Endothelial cell of umbilical vein (primary cell): ENCODE measurements around the gene HSPB8. TPM values are rescaled to one million over a fixed set of nuclear protein-coding genes. Genes with fewer than 3 reads are reported as not detected.

Experiments used
- BruUV-seq: library from RNA; stranded (reverse); fragments of 400-500 nt; replicated peaks from 2 replicates; lab custom pipeline; 2021; lab: Mats Ljungman, UMichigan
- CTCF ChIA-PET: fragments of 300-600, 350-600 bp; sonication (Branson Sonifier 250); formaldehyde crosslinking; loops from one replicate; lab custom pipeline; 2021; ENCODE audit warnings: antibody characterized with exemption, inconsistent platforms; lab: Charles Lee
- POLR2A ChIA-PET: fragments of 300-600, 350-600 bp; sonication (Branson Sonifier 250); formaldehyde crosslinking; loops from one replicate; lab custom pipeline; 2021; ENCODE audit warnings: antibody characterized with exemption, inconsistent platforms; lab: Charles Lee
- DNase-seq: peaks from one replicate; pipeline ENCODE4 v3.0.0-alpha.2; 2011; ENCODE audit warnings: low read depth, low spot score
- FAIRE-seq: peaks from 2 replicates; lab custom pipeline; 2011; peaks lifted over from hg19 to GRCh38; lab: Jason Lieb, UNC
- H2AFZ ChIP-seq: 2 replicates; pipeline ENCODE4 v1.6.0; 2012; ENCODE audit warnings: low read depth, low read length, control low read depth, inconsistent platforms
- H3K27ac ChIP-seq: 2 replicates; pipeline ENCODE4 v1.5.1; 2011; ENCODE audit warnings: low read depth, mild to moderate bottlenecking, control low read depth, low read length, moderate library complexity; ENCODE audit not compliant: insufficient read depth
- H3K27me3 ChIP-seq, 2 experiments: 2 replicates each; pipeline versions ENCODE4 v1.6.0 to v1.6.1; 2011; ENCODE audit warnings: low read length in 2 of 2, mixed read lengths in 1 of 2; ENCODE audit not compliant: control insufficient read depth in 2 of 2, insufficient read depth in 2 of 2
- H3K36me3 ChIP-seq, 2 experiments: 2 replicates in 1 of 2; 3 replicates in 1 of 2; pipeline ENCODE4 v1.5.1; 2011; ENCODE audit warnings: low read length in 2 of 2, mild to moderate bottlenecking in 1 of 2, moderate library complexity in 1 of 2; ENCODE audit not compliant: control insufficient read depth in 2 of 2, insufficient read depth in 2 of 2; ENCODE audit errors: extremely low read depth in 1 of 2
- H3K4me1 ChIP-seq: 3 replicates; pipeline ENCODE4 v1.5.1; 2011; ENCODE audit warnings: mild to moderate bottlenecking, low read length; ENCODE audit not compliant: control insufficient read depth, insufficient read depth; ENCODE audit errors: extremely low read depth
- H3K4me2 ChIP-seq: 2 replicates; pipeline ENCODE4 v1.6.1; 2011; ENCODE audit warnings: low read length, control low read depth, mixed read lengths; ENCODE audit not compliant: insufficient read depth
- H3K4me3 ChIP-seq, 3 experiments: fragments of 200-600 bp in 1 of 3; sonication (generic), shearing (Covaris generic) in 1 of 3; replicated peaks in 1 of 3; 2 replicates each; pipeline ENCODE4 v1.5.1; 2011 to 2016; ENCODE audit warnings: control low read depth in 3 of 3, low read length in 3 of 3, mild to moderate bottlenecking in 2 of 3, inconsistent platforms in 1 of 3, low read depth in 1 of 3, moderate library complexity in 1 of 3; ENCODE audit not compliant: insufficient read depth in 1 of 3
- H3K79me2 ChIP-seq: 2 replicates; pipeline ENCODE4 v1.6.0; 2012; ENCODE audit warnings: low read length, inconsistent platforms; ENCODE audit not compliant: control insufficient read depth, insufficient read depth
- H3K9ac ChIP-seq: replicated peaks from 2 replicates; pipeline ENCODE3; 2011; ENCODE audit warnings: low read length, control low read depth; ENCODE audit not compliant: insufficient read depth; ENCODE audit errors: extremely low read depth
- H3K9me1 ChIP-seq: replicated peaks from 3 replicates; pipeline ENCODE4 v1.6.0; 2011; ENCODE audit warnings: mild to moderate bottlenecking, low read length; ENCODE audit not compliant: control insufficient read depth, insufficient read depth; ENCODE audit errors: extremely low read depth
- H3K9me3 ChIP-seq: replicated peaks from 2 replicates; pipeline ENCODE4 v1.5.1; 2012; ENCODE audit warnings: low read length, inconsistent platforms; ENCODE audit not compliant: control insufficient read depth, insufficient read depth
- H4K20me1 ChIP-seq: replicated peaks from 2 replicates; pipeline ENCODE3; 2011; ENCODE audit warnings: mild to moderate bottlenecking, low read length; ENCODE audit not compliant: control insufficient read depth, insufficient read depth; ENCODE audit errors: extremely low read depth
- EZH2 ChIP-seq: IDR thresholded peaks from 2 replicates; pipeline ENCODE4 v1.6.1; 2012; ENCODE audit warnings: borderline replicate concordance, low read depth, mild to moderate bottlenecking, moderate library complexity, low read length, inconsistent platforms; ENCODE audit not compliant: severe bottlenecking
- FOS ChIP-seq: IDR thresholded peaks from 2 replicates; pipeline ENCODE4 v1.6.1; 2011; ENCODE audit warnings: mild to moderate bottlenecking, low read length, moderate library complexity, borderline replicate concordance; ENCODE audit not compliant: insufficient read depth
- GATA2 ChIP-seq: IDR thresholded peaks from 2 replicates; pipeline ENCODE4 v1.7.0; 2011; ENCODE audit warnings: low read depth, mild to moderate bottlenecking, moderate library complexity, mixed read lengths, low read length; ENCODE audit not compliant: insufficient read length, insufficient read depth
- JUN ChIP-seq: IDR thresholded peaks from 2 replicates; pipeline ENCODE4 v1.6.1; 2011; ENCODE audit warnings: borderline replicate concordance, low read depth; ENCODE audit not compliant: insufficient read length, insufficient read depth
- MAX ChIP-seq: IDR thresholded peaks from 2 replicates; pipeline ENCODE4 v1.6.1; 2011; ENCODE audit not compliant: insufficient read depth, insufficient read length
- MYC ChIP-seq: IDR thresholded peaks from one replicate; pipeline ENCODE4 v1.6.1; 2011; ENCODE audit warnings: mild to moderate bottlenecking, low read depth, low read length
- POLR2A ChIP-seq: IDR thresholded peaks from 2 replicates; pipeline ENCODE4 v1.6.1; 2012; ENCODE audit warnings: low read depth, mild to moderate bottlenecking, control low read depth, low read length
- POLR2AphosphoS5 ChIP-seq: IDR thresholded peaks from 2 replicates; pipeline ENCODE4 v1.6.1; 2012; ENCODE audit warnings: low read depth, mild to moderate bottlenecking, control low read depth, low read length, moderate library complexity; ENCODE audit not compliant: insufficient read depth
- dilution Hi-C: fragments of 300-500 bp; cut with MboI; formaldehyde crosslinking; loops from one replicate; pipeline ENCODE4 v1.15.0; 2019; ENCODE audit warnings: low sequenced_read_pairs; ENCODE audit not compliant: extremely low pct_ligation_motif_present
- intact Hi-C: fragments of 100-400 bp; cut with micrococcal nuclease; formaldehyde crosslinking; loops from one replicate; pipeline ENCODE4 v1.10.0; 2022
- polyA plus RNA-seq, 4 experiments: library from polyadenylated mRNA; depleted of rRNA in 3 of 4; stranded (reverse) in 3 of 4; unstranded in 1 of 4; fragments of >200 nt; gene quantifications; 2 replicates each; pipeline versions ENCODE4 v1.2.1 to v1.2.3, GENCODE V29; 2011 to 2012; ENCODE audit warnings: missing spikeins in 1 of 4
- total RNA-seq: library from RNA; stranded (reverse); gene quantifications from 2 replicates; pipeline ENCODE4 v1.2.3, GENCODE V29; 2021
- TF ChIP-seq, protein P1 (sequence below), 2 donors: IDR thresholded peaks; 1 replicate in 1 of 2; 2 replicates in 1 of 2; pipeline ENCODE4 v1.5.1; 2011; ENCODE audit warnings: low read length in 2 of 2, mild to moderate bottlenecking in 2 of 2, moderate library complexity in 2 of 2, control low read depth in 1 of 2, inconsistent platforms in 1 of 2, low read depth in 1 of 2; ENCODE audit not compliant: insufficient read depth in 1 of 2; ENCODE audit errors: extremely low read depth in 1 of 2

Gene HSPB8
- total and polyA plus RNA-seq, 2 donors (not counting 3 experiments of a cell fraction or from before 2014, with no cell fraction given): 10.8 to 14.7 TPM

DNA sequence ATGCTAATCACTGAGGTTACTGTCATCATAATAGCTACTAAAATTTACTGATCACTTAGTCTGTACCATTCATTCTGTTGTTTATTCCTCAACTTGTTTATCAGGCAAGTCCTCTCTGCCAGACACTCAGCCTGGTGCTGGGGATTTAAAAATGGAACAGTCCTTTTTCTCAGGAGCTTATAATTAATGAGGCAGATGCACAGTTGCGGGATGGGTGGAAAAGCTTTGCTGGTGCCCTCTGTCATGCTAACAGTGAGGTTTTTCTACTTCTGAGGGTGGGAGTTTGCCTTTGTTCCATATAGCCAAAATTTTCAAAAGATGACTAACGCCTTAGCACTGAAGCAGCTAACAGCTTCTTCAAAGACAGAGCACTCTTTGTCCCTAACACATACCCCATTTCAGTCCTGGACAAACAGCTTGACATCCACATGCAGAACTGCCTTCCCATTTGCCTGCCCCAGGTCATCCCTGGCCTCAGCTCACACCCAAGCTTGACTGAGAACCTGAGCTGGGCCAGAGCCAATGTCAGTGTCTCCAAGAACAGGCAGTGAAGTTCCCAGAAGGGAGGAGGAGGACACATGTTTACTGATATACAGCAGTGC lies 30.8 kb upstream of the HSPB8 start:
- BruUV-seq: no TSS peak
- TF ChIP-seq, protein P1, sequence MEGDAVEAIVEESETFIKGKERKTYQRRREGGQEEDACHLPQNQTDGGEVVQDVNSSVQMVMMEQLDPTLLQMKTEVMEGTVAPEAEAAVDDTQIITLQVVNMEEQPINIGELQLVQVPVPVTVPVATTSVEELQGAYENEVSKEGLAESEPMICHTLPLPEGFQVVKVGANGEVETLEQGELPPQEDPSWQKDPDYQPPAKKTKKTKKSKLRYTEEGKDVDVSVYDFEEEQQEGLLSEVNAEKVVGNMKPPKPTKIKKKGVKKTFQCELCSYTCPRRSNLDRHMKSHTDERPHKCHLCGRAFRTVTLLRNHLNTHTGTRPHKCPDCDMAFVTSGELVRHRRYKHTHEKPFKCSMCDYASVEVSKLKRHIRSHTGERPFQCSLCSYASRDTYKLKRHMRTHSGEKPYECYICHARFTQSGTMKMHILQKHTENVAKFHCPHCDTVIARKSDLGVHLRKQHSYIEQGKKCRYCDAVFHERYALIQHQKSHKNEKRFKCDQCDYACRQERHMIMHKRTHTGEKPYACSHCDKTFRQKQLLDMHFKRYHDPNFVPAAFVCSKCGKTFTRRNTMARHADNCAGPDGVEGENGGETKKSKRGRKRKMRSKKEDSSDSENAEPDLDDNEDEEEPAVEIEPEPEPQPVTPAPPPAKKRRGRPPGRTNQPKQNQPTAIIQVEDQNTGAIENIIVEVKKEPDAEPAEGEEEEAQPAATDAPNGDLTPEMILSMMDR (IDR thresholded peaks at IDR 0.05; ENCODE audit: extremely low read depth in 1 of 2, insufficient read depth in 1 of 2, low read depth in 1 of 2, low read length in 2 of 2): no peak
- TF ChIP-seq POLR2AphosphoS5: no peak
- no peak for TF ChIP-seq POLR2A
- TF ChIP-seq GATA2: no peak
- no peak for TF ChIP-seq MAX
- TF ChIP-seq FOS: no peak
- TF ChIP-seq JUN: no peak
- TF ChIP-seq MYC: no peak
- no peak for TF ChIP-seq EZH2
- ChIA-PET CTCF (no interaction called here), POLR2A (no interaction called here)
- Histone ChIP-seq H2AFZ (no peak overlapping the region), H3K9me3 (no peaks in the 10 kb centered on the region), H3K27me3 (no peaks in the 10 kb centered on the region), H3K27ac (no peak overlapping the region), H3K4me2 (no peak overlapping the region), H3K9ac (no peak overlapping the region), H4K20me1 (no peaks in the 10 kb centered on the region), H3K79me2 (no peaks in the 10 kb centered on the region), H3K4me3 (no peak overlapping the region), H3K36me3 (no peaks in the 10 kb centered on the region), H3K9me1 (no peaks in the 10 kb centered on the region), H3K4me1 (no peaks in the 10 kb centered on the region)
- intact Hi-C loops: no loop called here
- FAIRE-seq: no peak
- DNase-seq: no peak
- dilution Hi-C loops: no loop called here
